LNCaP clone FGC (cell line): ENCODE data around the gene GPR171.

ENCODE experiments used
- DNase-seq: peaks from one replicate; pipeline ENCODE4 v3.0.0-alpha.2; 2011; ENCODE audit warnings: low read depth
- H3K4me3 ChIP-seq: 2 replicates; pipeline ENCODE4 v1.5.1; 2011; ENCODE audit warnings: mild to moderate bottlenecking, low read depth, low read length, control low read depth
- TF ChIP-seq, protein P1 (sequence below): IDR thresholded peaks from 2 replicates; pipeline ENCODE4 v1.5.1; 2012; ENCODE audit warnings: mild to moderate bottlenecking; ENCODE audit not compliant: control insufficient read depth, insufficient read depth; ENCODE audit errors: extremely low read depth

Gene GPR171

DNA sequence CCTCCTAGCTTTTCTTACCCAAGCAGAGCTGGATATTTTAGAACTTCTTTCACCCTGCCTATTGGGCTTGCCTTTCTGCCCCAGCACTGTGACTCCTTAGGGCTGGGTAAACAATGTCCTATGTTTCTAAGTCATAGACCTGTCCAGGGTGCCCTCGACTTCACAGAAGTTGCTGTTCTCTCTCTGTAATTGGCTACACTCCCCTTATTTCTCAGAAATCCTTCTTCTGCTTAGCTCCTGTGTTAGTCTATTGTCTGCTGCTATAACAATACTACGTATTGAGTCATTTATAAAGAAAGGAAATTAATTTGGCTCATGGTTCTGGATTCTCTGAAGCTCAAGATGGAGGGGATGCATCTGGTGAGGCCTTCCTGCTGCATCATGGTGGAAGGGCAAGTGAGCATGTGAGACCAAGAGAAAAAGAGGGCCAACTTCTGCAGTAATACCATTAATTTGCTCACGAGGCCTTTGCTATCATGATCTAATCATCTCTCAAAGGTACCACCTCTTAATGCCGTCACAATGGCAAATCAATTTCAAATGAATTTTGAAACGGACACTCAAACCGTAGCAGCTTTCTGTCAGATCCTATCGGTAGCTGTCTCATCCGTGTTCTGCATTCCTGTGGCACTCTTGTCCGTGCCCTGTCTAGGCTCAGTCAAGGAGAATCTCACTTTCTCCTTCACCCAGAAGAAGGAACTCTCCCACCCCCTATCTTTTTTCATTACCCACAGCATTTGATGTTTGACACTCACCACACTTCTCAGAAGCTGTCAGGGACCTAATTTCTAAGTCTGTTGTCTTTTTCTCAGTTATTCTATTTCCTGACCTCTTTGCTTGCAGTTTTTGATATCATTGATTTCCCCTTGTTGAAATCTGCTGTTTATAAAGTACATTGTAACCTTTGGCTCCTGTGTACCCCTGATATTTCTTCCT lies 22.3 kb upstream of the GPR171 start:
- TF ChIP-seq, protein P1, sequence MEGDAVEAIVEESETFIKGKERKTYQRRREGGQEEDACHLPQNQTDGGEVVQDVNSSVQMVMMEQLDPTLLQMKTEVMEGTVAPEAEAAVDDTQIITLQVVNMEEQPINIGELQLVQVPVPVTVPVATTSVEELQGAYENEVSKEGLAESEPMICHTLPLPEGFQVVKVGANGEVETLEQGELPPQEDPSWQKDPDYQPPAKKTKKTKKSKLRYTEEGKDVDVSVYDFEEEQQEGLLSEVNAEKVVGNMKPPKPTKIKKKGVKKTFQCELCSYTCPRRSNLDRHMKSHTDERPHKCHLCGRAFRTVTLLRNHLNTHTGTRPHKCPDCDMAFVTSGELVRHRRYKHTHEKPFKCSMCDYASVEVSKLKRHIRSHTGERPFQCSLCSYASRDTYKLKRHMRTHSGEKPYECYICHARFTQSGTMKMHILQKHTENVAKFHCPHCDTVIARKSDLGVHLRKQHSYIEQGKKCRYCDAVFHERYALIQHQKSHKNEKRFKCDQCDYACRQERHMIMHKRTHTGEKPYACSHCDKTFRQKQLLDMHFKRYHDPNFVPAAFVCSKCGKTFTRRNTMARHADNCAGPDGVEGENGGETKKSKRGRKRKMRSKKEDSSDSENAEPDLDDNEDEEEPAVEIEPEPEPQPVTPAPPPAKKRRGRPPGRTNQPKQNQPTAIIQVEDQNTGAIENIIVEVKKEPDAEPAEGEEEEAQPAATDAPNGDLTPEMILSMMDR: no peak
- no peak for DNase-seq
- no peak overlapping the region for H3K4me3 ChIP-seq

DNA sequence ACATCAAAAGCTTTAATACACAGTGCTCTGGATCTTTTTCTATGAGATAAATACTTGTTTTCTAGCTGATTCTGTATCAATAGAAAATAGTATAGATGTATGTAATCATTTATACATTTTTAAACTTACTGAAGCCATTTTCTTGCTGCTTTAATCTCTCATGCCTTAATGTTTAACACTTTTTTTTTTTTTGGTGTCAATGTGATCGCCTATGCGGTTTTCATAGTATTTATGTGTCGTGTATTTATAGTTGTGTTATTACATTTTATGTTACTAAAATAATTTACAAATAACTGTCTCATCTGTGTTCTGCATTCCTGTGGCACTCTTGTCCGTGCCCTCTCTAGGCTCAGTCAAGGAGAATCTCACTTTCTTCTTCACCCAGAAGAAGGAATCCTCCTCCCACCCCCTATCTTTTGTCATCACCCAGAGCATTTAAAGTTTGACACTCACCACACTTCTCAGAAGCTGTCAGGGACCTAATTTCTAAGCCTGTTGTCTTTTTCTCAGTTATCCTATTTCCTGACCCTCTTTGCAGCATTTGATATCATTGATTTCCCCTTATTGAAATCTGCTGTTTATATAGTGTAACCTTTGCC lies 21.4 kb upstream of the GPR171 start:
- H3K4me3 ChIP-seq: no peak overlapping the region
- TF ChIP-seq, protein P1: no peak
- DNase-seq: no peak

DNA sequence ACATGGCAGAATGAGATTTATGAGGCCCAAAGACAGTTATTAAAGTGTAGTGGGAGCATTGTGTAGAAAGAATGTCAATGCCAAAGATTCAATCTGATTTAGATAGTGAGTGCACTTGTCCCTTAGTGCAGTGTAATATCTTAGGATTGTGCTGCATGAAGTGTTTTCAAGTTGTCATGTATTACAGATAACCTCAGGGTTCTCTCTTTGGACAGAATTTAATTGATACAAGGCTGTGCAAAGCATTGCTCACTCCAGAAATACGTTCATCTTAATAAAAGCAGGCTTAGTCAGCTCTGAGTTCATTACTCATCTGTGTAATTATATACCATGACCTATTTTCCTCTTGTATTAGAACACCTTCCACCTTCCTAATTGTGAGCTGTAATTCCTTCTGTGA lies 16.0 kb upstream of the GPR171 start:
- DNase-seq: no peak
- no peak overlapping the region for H3K4me3 ChIP-seq
- TF ChIP-seq, protein P1: no peak

DNA sequence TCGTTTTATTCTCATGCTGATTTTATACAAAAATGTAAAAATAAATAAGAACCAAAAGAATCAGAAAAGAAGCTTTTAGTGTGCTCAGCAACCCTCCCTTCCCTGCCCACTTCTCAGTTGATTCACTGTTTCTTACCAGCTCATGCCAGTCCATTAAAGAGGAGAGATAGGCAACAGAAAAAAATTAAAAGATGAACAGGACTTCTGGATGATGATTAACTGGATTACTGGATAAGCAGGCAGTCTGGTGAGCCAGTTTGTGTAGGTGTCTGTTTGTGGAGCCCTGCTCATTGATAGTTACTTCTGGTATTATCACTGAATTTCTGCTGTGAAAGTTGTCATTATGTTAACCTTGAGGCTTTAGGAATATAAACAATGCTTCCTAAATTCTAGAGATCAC lies 15.1 kb upstream of the GPR171 start:
- no peak overlapping the region for H3K4me3 ChIP-seq
- TF ChIP-seq, protein P1: no peak
- DNase-seq: no peak

DNA sequence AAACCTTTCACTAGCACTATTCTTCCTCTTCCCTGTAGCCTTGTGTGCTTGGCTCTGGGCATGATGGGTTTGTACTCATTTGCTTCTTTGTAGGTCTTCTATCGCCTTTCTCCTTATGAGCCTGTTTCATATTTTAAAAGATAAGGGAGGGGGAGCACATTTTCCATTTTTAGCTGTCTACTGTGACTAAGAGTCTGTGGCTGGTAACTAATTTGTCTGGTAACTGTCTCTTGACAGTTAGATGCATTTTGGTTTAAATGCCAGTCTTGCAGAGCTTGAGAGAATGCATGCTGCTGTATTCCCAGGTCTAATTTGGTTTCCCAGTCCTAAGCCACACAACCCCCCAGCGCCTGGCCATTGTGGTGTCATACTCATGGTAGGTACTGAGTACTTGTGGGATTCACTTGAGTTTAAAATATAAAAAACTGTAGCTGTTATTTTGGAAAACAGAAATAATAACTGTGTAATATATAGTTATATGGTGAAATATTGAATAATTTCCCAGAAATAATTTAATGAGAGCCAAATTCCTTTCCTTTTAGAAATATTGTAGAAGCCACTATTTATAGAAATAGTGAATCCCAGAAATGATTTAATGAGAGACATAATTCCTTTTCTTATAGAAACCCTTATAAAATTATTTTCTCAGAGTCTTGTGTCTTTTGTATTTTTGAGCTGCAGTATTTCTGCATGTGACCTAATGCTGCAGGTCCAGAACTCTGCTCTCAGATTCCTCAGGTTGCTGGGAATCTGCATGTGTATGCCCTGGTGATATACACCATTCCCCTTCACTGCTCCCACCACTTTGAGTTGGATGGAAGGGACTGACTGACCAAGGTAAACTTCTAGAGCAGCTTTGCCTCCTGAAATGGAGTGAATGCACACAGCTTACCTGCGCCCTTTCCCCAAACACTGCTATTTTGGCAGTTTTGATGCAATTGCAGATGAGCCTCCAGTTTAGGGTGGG lies 13.9 kb upstream of the GPR171 start:
- TF ChIP-seq, protein P1: no peak
- no peak overlapping the region for H3K4me3 ChIP-seq
- no peak for DNase-seq

DNA sequence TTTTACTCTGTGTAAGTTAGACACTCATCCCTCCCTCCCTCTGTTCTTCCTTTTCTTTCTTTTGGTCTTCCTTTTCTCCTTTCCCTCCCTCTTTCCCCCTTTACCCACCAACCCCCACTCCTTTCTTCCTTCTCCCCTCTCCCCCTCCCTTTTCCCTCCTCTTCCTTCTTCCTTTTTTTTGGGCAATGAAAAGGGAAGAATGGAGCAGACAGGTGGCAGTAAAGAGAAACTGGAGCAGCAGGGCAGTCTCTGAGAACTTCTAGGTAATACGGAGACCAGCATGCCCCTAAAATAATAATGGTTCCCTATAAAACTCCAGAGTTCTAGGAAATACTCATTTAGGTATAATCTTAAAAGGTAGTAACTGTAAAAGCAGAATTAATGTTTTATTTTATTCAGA lies 11.4 kb upstream of the GPR171 start:
- DNase-seq: no peak
- TF ChIP-seq, protein P1: peak; percentile 35
- H3K4me3 ChIP-seq: no peak overlapping the region
